Erythroblast (primary cell): ENCODE results near the gene ABCA7.

Experiments
- GATA1 ChIP-seq: IDR thresholded peaks from 2 replicates; pipeline ENCODE4 v1.6.1; 2011; ENCODE audit warnings: low read depth, mild to moderate bottlenecking, control low read depth, low read length, moderate library complexity
- POLR2A ChIP-seq: IDR thresholded peaks from 2 replicates; pipeline ENCODE4 v1.6.1; 2011; ENCODE audit warnings: mild to moderate bottlenecking, low read length

DNA sequence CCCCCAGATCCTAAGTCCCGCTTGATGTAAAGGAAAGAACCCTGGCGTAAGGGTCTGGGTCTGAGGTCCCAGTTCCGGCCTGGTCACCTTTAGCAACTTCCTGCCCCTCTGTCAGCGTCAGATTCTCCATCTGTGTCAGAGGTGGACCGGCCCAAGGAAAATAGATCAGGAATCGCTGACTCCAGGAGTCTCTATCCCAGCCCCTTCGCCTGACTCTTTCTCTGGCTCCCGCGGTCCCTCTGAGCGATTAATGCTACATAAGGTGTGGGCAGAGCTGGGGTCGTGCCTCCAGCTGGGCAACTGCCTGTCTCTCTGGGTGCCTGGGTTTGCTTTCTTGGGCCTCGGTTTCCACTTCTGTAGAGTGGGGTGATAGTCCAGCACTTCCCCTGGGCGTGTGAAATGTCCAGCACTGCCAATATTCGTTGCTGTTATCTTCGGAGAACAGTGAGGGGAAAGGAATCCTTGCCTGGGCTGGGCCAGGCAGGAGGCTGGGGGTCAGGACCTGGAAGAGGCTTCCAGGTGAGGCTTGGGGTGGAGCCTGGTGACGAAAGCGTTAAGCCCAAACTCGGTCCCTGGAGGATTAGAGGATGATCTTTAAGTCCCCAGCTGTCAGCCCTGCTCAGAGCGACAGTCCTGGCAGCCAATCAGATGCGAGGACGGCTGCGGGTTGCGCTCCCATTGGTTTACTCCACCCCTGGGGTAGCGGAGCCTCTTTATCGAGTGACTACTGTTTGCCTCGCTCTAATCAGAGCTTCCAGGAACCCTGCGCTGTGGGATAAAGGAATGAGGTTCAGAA is 767 bp downstream of the ABCA7 start:
- no peak for TF ChIP-seq POLR2A
- TF ChIP-seq GATA1, result no peak
